ENCODE results near the gene NFIC. TPM values are rescaled to one million over a fixed set of nuclear protein-coding genes. Genes with fewer than 3 reads are reported as not detected.

The NFIC gene
- total RNA-seq, 1 experiment from 2014 or later = 75.6 TPM

DNA sequence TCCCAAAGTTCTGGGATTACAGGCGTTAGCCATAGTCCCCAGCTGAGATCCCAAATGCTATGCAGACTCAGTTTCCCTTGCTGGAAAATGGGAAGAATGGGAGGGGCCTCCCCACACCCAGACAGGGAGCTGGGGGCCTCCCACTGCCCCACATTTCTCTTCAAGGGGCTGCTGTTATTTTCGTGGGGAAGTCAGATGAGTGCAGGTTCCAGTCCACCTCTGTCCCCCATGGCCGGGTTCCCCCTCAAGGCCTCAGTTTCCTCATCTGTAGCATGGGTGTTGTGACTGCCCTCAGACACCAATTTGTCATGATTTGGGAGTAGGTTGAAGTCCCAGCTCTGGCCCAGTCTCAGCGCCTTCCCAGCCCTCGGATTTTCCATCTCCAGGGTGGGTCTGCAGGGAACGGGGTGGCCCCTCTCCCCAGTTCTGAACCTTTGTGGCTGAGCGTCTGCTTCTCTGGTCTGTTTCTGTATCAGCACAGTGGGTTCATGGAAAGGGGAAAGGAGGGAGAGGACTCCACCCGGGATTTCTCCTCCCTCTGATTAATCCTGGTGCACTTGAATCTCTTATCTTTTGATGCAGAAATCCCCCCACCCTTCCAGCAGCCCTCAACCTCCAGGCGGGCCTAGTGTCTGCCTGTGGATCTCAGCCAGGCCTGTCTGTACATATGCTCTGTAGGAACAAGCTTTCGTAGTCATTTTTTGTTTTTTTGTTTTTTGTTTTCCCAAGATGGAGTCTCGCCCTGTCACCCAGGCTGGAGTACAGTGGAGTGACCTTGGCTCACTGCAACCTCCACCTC, 12.2 kb downstream of the NFIC start:
- ChIA-PET POLR2A (ENCODE audit: unreplicated experiment) (no interaction called here), CTCF (no interaction called here)
- Histone ChIP-seq H3K4me1 (replicated peaks; ENCODE audit: insufficient read depth) (no peaks in the 10 kb centered on the region), H3K4me3 (no peak overlapping the region), H3K79me2 (ENCODE audit: low read depth) (peaks cover 42% of the 10 kb centered on the region), H3F3A (ENCODE audit: insufficient read depth, low read depth) (no peaks in the 10 kb centered on the region), H2AFZ (no peak overlapping the region), H3K36me3 (ENCODE audit: low read depth) (no peaks in the 10 kb centered on the region), H4K20me1 (ENCODE audit: insufficient read depth) (peaks cover 34% of the 10 kb centered on the region), H3K27me3 (ENCODE audit: insufficient read depth, low read depth) (no peaks in the 10 kb centered on the region), H3K4me2 (no peak overlapping the region), H3K9me2 (ENCODE audit: insufficient read depth) (no peaks in the 10 kb centered on the region), H3K27ac (no peak overlapping the region), H3K9me3 (ENCODE audit: insufficient read depth, low read depth) (no peaks in the 10 kb centered on the region)
- no peak for TF ChIP-seq EZH2 (IDR thresholded peaks at IDR 0.05; ENCODE audit: low read depth)
- TF ChIP-seq, protein P1, sequence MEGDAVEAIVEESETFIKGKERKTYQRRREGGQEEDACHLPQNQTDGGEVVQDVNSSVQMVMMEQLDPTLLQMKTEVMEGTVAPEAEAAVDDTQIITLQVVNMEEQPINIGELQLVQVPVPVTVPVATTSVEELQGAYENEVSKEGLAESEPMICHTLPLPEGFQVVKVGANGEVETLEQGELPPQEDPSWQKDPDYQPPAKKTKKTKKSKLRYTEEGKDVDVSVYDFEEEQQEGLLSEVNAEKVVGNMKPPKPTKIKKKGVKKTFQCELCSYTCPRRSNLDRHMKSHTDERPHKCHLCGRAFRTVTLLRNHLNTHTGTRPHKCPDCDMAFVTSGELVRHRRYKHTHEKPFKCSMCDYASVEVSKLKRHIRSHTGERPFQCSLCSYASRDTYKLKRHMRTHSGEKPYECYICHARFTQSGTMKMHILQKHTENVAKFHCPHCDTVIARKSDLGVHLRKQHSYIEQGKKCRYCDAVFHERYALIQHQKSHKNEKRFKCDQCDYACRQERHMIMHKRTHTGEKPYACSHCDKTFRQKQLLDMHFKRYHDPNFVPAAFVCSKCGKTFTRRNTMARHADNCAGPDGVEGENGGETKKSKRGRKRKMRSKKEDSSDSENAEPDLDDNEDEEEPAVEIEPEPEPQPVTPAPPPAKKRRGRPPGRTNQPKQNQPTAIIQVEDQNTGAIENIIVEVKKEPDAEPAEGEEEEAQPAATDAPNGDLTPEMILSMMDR (conservative IDR thresholded peaks at IDR 0.05) = no peak
- BruUV-seq (replicated peaks) = no TSS peak
- no peak for DNase-seq
- intact Hi-C loops (cut with micrococcal nuclease; ENCODE audit: unreplicated experiment) = no loop called here

DNA sequence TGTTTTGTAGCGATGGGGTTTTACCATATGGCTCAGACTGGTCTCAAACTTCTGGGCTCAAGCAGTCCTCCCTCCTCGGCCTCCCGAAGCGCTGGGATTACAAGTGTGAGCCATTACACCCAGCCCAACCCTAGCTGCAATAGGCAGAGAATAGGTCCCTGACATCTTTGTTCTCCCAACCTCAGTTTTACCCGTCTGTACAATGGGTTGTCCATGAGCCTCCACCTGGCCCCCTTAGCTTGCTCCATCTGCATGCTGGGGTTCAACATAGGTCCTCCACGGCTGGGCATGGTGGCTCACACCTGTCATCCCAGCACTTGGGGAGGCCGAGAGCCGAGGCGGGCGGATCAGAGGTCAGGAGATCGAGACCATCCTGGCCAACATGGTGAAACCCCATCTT, 14.4 kb downstream of the NFIC start:
- no peak overlapping the region for H2AFZ ChIP-seq
- H3K9me2 ChIP-seq (ENCODE audit: insufficient read depth) = no peaks in the 10 kb centered on the region
- H3K27me3 ChIP-seq (ENCODE audit: insufficient read depth, low read depth) = no peaks in the 10 kb centered on the region
- peaks cover 36% of the 10 kb centered on the region for H4K20me1 ChIP-seq (ENCODE audit: insufficient read depth)
- H3K36me3 ChIP-seq (ENCODE audit: low read depth) = no peaks in the 10 kb centered on the region
- no peak overlapping the region for H3K4me3 ChIP-seq
- no peak for DNase-seq
- peaks cover 46% of the 10 kb centered on the region for H3K79me2 ChIP-seq (ENCODE audit: low read depth)
- POLR2A ChIA-PET (ENCODE audit: unreplicated experiment) = no interaction called here
- BruUV-seq (replicated peaks) = no TSS peak
- no peak overlapping the region for H3K4me2 ChIP-seq
- H3K4me1 ChIP-seq (replicated peaks; ENCODE audit: insufficient read depth) = no peaks in the 10 kb centered on the region
- TF ChIP-seq, protein P1 (conservative IDR thresholded peaks at IDR 0.05) = no peak
- TF ChIP-seq EZH2 (IDR thresholded peaks at IDR 0.05; ENCODE audit: low read depth) = no peak
- CTCF ChIA-PET = interaction anchor here (0.6 kb wide), 2 partner anchors 105 to 421 kb away, joined by 4 to 10 read pairs; no protein-coding TSS in a partner anchor
- H3F3A ChIP-seq (ENCODE audit: insufficient read depth, low read depth) = no peaks in the 10 kb centered on the region
- no peak overlapping the region for H3K27ac ChIP-seq
- intact Hi-C loops (cut with micrococcal nuclease; ENCODE audit: unreplicated experiment) = no loop called here
- no peaks in the 10 kb centered on the region for H3K9me3 ChIP-seq (ENCODE audit: insufficient read depth, low read depth)

DNA sequence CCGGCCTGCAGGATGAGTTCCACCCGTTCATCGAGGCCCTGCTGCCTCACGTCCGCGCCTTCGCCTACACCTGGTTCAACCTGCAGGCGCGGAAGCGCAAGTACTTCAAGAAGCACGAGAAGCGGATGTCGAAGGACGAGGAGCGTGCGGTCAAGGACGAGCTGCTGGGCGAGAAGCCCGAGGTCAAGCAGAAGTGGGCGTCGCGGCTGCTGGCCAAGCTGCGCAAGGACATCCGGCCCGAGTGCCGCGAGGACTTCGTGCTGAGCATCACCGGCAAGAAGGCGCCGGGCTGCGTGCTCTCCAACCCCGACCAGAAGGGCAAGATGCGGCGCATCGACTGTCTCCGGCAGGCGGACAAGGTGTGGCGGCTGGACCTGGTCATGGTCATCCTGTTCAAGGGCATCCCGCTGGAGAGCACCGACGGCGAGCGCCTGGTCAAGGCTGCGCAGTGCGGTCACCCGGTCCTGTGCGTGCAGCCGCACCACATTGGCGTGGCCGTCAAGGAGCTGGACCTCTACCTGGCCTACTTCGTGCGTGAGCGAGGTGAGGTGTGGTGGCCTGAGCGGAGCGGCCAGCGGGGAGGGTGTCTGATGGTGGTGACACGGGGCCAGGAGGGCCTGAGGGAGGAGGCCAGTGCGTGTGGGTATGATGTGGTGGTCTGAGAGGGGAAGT, 15.5 kb downstream of the NFIC start:
- Histone ChIP-seq H3K4me1 (replicated peaks; ENCODE audit: insufficient read depth) (no peaks in the 10 kb centered on the region), H3K36me3 (ENCODE audit: low read depth) (no peaks in the 10 kb centered on the region), H3K27ac (no peak overlapping the region), H3K9me2 (ENCODE audit: insufficient read depth) (no peaks in the 10 kb centered on the region), H3F3A (ENCODE audit: insufficient read depth, low read depth) (no peaks in the 10 kb centered on the region), H2AFZ (no peak overlapping the region), H3K27me3 (ENCODE audit: insufficient read depth, low read depth) (no peaks in the 10 kb centered on the region), H4K20me1 (ENCODE audit: insufficient read depth) (peaks cover 44% of the 10 kb centered on the region), H3K79me2 (ENCODE audit: low read depth) (peaks cover 53% of the 10 kb centered on the region), H3K4me2 (no peak overlapping the region), H3K4me3 (no peak overlapping the region), H3K9me3 (ENCODE audit: insufficient read depth, low read depth) (no peaks in the 10 kb centered on the region)
- POLR2A ChIA-PET (ENCODE audit: unreplicated experiment) = no interaction called here
- no peak for DNase-seq
- CTCF ChIA-PET = no interaction called here
- intact Hi-C loops (cut with micrococcal nuclease; ENCODE audit: unreplicated experiment) = no loop called here
- no peak for TF ChIP-seq EZH2 (IDR thresholded peaks at IDR 0.05; ENCODE audit: low read depth)
- TF ChIP-seq, protein P1 (conservative IDR thresholded peaks at IDR 0.05) = no peak
- no TSS peak for BruUV-seq (replicated peaks)
